MM.1S (cell line): ENCODE results near the gene PCDH17.

Experiments
- EZH2 ChIP-seq: fragments of 300-600 bp; sonication (generic); optimal IDR thresholded peaks from 2 replicates; pipeline ENCODE3; 2017; ENCODE audit warnings: low read depth, mild to moderate bottlenecking, antibody characterized with exemption, low read length, mixed read lengths
- EZH2phosphoT487 ChIP-seq: fragments of 300-600 bp; sonication (generic); IDR thresholded peaks from 2 replicates; pipeline ENCODE4 v1.6.1; 2018; ENCODE audit warnings: antibody characterized with exemption, low read length
- TF ChIP-seq, protein P1 (sequence below): fragments of 300-600 bp; sonication (generic); IDR thresholded peaks from 2 replicates; pipeline ENCODE4 v1.5.1; 2016; ENCODE audit warnings: antibody characterized with exemption, low read length, mixed read lengths

GRCh38 chr13:57635541-57636085 lies 4.1 kb downstream of the PCDH17 start:
- TF ChIP-seq, protein P1, sequence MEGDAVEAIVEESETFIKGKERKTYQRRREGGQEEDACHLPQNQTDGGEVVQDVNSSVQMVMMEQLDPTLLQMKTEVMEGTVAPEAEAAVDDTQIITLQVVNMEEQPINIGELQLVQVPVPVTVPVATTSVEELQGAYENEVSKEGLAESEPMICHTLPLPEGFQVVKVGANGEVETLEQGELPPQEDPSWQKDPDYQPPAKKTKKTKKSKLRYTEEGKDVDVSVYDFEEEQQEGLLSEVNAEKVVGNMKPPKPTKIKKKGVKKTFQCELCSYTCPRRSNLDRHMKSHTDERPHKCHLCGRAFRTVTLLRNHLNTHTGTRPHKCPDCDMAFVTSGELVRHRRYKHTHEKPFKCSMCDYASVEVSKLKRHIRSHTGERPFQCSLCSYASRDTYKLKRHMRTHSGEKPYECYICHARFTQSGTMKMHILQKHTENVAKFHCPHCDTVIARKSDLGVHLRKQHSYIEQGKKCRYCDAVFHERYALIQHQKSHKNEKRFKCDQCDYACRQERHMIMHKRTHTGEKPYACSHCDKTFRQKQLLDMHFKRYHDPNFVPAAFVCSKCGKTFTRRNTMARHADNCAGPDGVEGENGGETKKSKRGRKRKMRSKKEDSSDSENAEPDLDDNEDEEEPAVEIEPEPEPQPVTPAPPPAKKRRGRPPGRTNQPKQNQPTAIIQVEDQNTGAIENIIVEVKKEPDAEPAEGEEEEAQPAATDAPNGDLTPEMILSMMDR = no peak
- no peak for TF ChIP-seq EZH2
- TF ChIP-seq EZH2phosphoT487 = no peak
